HG03575 (cell line): ENCODE results near the gene ZCCHC4.
"Not testable (repeated sequence)": the region's sequence is repeated elsewhere in the genome, so short reads cannot be mapped to it uniquely, and the experiment has no call there.

Source experiments
- ATAC-seq: cut with Tn5 transposase; IDR thresholded peaks from one replicate; pipeline ENCODE4 v1.9.1; 2021; ENCODE audit not compliant: unreplicated experiment, insufficient number of reproducible peaks, low FRiP score; ENCODE audit errors: extremely low read depth

Gene ZCCHC4

DNA sequence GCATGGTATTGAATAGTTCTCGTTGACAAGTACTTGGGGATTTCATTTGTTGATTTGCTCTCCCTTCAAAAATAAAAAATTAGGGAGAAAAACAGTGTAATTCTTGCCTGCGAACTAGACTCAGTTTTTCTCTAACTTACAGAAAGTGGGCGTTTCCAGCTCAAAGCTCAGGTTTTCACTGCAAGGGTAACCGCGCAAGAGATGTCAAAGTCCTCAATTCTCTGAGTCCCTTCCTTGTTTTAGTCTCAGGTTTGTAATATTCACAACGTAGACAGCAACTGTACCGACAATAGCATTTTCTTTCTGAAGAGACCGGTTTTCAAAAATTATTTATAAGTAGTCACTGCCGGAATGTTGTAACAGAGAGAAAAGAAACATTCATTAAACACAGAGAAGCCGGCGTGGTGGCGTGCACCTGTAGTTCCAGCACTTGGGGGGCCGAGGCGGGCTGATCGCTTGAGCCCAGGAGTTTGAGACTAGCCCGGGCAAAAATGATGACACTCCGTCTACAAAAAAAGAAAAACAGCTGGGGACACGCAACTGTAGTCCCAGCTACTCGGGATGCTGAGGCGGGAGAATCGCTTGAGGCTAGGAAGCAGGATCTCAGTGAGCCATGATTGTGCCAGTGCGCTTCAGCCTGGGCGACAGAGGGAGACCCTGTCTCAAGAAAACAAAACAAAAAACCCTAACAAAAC is 774 bp downstream of the ZCCHC4 start:
- no peak for ATAC-seq

DNA sequence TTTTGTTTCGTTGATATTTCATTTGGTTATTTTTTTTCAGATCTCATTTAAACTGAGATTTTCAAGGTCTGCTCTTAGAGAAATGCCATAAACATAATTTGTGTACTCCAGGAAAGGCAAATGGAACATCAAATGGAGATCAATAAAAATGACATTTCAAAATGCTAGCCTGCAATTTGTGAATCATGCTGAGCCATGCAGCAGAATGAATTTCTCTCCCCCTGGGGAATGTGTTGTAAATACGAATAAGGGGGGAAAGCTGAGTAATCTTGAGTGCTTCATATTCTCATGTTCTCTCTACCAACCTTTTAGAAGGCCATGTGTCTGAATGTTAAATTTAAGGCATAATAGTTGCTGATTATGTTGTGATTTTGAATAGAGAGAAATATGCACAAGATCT is 7.8 kb downstream of the ZCCHC4 start:
- no peak for ATAC-seq

DNA sequence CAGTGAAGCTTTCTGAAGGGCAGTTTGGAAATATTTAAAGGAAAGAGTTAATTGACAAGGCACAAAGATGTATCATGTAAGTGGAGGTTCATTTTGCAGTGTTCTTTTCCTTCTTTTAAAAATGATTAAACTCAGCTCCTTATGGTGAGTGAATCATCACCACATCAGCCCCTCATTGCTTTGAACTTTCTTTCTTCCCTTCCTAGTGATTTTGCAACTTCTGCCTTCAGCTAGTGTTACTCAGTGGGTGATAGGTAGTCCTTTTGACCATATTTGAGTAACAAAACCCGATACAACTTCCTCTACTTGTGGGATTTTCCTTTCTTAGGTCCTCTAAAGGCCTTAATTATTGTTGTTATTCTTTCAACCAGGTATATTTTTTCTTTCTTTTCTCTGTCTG is 8.2 kb downstream of the ZCCHC4 start:
- no peak for ATAC-seq

DNA sequence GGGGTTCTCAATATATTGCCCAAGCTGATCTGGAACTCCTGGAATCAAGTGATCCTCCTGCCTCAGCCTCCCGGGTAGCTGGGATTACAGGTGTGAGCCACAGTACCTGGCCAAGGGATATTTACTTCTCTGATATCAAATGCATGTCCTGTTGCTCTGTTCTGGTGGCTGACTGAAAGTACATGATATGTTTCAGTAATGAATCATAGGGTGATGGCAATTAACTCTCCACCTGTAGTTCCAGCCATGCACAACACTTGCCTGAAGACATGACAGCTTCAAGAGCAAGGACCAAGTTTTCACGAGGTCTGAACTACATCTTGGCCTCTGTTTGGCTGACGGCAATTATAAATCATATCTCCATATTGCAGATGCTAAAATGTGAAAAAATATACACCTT is 9.1 kb downstream of the ZCCHC4 start:
- ATAC-seq = no peak

DNA sequence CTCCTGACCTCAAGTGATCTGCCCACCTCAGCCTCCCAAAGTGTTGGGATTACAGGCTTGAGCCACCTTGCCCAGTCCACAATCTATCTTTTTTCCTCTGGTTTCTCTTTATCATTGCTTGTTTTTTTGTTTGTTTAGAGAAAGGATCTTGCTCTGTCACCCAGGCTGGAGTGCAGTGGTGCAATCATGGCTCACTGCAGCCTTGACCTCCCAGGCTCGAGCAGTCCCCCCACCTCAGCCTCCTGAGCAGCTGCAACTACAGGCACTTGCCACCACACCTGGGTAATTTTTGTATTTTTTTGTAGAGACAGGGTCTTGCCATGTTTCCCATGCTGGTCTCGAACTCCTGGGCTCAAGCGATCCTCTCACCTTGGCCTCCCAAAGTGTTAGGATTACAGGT is 15.9 kb downstream of the ZCCHC4 start:
- ATAC-seq = not testable (repeated sequence)

DNA sequence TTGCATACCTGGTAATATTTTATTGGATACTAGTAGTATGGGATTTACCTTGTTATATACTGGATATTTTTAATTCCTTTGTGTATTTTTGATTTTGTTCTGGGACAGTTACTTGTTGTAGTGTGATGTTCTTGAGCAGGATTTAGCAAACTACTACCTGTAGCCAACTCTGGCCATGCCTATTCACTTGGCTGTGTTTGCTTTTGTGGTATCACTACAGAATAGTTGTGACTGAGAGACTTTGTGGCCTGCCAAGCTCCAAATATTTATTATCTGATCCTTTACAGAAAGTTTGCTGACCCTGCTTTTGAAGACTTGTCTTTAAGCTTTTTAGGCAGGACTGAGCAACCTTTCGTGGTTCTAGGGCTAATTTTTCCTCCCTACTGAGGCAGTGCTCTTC is 17.8 kb downstream of the ZCCHC4 start:
- ATAC-seq = no peak

DNA sequence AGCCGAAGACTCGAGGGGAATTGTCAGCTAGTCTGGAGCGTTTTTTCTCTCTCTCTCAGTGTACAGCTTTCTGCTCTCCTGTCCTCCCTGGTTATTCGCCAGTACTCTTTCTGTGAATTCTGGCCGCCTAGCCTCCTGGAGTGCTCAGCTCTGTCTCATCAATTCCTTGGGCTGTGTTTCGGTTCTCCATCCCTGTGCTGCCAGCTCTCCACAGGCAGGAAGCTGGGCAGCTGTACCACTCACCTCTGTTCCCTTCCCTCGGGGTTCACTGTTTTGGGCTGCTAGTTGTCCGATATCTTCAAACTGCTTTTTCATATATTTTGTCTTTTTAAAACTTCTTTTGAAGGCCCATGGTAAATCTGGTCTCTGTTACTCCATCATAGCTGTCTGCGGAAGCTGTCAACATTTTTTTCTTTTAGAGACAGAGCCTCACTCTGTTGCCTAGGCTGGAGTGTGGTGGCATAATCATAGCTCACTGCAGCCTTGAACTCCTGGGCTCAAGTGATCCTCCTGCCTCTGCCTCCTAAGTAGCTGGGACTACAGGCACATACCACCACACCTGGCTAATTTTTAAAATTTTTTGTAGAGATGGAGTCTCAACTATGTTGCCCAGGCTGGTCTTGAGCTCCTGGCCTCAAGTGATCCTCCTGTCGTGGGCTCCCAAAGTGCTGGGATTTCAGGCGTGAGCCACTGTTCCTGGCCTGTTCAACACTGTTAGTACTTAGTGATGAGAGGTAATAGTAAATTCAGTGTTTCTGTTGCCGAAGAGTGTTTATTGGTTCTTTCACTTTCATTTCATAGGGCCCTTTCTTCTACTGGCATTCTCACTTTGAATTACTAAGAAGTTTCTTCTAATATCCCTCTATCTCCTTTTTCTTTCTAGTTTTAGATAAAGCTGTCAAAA is 18.6 kb downstream of the ZCCHC4 start:
- no peak for ATAC-seq

DNA sequence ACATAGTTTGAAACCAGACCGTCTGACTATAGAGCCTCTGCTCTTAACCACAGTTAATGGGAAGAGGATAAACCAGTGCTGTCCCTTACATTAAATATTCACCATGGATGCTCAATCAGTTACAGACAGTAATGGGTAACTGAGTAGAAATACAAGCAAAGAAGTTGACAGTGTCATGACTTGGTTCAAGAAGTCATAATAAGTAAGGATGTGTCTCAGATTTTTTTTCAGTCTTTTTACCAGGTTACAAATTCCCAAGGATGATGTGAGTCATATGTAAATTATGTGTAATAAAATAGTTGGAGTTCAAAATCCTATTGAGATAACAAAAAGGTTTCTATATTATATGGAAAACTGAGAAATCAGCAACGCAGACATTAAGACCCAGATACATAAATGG is 31.1 kb downstream of the ZCCHC4 start:
- ATAC-seq = no peak

DNA sequence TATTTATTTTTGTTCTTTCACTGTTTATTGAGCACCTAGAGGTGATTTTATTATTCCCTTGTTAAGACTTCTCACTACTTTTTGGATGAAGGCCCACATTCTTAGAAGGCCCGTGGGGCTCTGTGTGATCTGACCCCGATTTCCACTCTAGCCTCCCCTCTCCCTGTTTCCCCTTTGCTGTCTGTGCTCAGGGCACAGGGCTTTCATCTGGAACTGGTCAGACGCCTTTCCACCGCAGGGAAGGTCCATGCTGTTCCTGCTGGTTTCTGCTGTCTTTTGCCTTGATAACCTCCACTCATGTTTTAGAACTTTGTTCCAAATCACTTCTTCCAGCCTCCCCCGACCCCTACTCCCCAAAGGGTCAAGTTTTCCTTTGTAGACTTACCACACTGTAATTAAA is 33.2 kb downstream of the ZCCHC4 start:
- no peak for ATAC-seq

DNA sequence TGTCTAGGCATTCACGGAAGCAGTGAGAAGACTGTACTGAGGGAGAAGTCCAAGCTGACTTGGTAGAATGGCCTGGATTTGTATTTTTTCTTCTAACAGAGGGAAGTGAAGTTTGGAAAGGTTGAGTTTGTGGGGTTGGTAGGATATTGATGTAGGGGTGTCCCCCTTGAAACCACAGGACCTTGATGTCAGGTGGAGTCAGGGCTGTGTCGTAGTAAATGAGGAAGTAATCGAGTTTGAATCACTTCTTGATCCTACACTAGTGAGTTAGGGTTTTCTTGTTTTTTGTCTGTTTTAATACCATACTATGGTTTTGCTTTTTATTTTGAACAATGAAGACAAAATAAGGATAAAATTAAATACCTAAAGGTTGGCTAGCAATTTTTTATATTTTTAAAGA is 34.3 kb downstream of the ZCCHC4 start:
- no peak for ATAC-seq

DNA sequence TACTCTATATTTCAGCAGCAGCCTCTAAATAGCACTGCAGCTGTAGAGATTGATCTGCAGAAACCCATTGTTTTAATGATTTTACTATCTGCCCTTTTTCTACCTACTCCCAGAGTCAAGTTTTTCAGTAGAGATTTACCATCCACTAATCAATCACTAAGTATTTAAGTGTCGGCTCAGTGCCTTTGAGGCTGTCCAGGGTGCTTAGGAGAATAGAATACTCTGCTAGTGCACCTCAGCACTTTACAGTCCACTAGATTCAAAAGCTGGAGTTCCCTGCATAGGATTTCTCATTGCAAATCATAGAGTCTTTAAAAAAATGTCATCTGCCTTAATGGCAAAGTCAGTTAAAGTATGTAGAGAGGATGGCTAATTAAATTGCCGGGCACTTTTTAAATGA is 34.9 kb downstream of the ZCCHC4 start:
- ATAC-seq = no peak

DNA sequence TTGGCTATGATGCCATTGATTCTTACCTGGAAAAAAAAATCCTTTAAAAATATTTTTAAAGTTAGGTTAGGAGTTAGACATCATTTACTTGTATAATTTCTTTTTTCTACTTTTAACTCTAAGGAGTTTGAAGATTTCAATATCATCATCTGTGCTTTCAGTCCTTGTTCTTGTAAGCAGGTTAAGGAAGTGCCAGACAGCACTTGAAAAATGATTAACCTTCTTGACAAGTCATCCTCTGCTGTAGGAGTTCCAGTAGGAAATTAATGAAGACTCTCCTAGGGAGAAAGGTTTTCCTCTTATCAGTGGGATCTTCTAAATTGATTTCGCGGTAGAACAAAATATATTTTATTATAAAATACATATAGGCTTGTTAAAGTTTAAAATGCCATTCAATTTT is 35.4 kb downstream of the ZCCHC4 start:
- no peak for ATAC-seq

DNA sequence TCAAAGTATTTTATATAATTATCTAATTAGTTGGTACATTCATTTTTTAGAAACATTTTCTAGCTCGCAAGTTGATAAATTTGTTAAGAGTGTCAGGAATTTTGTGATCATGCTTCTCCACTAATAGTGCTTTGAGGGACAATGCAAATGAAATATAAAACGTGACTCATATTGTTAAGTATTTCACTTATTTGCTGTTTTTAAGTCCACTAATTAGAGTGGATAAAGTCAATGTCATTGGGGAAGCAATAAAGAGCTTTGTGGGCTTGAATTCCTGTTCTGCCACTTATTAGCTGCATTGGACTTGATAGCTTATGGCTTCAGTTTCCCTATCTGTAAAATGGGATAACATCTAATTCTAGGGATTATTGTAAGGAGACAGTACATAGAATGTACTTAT is 38.0 kb downstream of the ZCCHC4 start:
- ATAC-seq = no peak

DNA sequence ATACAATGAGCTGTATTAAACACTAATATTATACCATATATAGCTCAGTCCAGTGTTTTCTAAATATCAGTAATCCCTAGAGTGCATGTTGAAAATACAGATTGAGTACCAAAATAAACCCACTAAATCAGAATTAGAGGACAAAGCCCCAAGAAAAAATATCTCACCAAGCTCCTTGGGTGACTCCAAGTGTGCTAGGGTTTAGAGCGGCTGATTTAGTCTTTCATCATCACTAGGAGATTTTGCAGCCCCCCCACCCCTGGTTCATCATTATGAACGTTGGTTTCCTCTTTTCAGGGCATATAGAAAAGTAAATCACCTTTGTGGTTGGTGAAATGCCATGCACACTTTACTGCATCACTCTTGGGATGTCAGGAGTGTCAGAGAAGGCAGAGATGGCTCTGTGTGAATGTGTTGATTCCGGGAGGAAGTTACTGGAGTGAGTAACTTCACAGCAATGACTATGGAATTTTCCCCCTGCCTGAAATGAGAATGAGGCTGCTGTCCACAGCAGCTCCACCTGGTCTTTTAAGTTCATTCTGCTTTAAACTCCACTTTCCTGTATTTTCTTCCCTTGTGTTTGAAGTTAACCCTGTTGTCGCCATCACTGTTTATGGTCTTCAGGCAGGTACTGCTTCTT is 39.3 kb downstream of the ZCCHC4 start:
- no peak for ATAC-seq

DNA sequence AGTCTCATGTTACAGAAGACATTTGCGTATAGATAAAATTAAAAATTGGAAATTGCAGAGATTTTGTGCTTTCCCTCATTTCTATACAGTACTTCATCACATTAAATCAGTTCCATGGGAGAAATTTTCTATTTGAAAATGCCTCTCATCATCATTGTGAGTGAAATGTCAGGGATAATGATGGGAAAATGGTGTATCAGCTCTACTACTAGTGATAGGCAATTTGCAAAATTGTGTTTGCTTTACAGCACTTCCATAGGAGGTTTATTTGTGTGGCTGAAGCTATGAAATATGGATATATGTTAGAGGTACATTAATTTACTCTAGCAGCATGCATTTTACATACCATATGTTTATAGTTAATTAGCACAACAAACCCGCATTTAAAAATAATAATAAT is 43.5 kb downstream of the ZCCHC4 start:
- no peak for ATAC-seq

DNA sequence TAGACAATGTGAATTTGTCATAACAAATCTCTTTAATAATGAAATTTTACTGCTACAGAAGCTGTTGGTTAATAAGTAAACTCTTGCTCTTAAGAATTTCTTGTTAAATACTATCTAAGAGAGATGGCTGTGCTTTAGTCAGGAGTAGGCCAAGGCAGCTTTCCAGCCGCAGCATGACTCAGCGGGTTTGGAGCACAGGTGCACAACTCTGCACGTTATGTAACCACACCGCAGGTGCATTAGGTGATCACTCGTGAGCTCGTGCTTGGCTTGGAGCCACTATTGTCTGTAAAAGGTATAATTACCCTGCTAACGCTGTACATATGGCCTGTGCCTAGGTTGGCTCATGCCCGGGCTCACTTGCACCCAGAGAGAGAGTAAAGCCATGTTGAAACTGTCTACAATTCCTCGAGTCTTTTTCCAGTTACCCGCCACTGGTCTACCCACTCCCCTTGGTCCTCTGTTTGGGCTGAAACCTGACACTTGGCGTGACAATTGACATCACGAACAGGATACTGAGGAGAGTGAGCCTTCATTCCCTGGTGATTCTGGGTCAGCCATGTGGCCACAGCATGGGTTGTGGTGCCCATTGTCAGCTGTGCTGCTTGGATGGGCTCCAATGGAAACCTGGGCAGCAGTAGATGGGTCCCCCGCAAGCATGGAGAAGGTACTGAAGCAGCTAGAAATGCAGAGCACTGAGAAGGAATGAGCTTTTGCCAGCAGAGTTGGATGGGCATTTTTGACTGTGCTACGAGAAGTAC is 46.1 kb downstream of the ZCCHC4 start:
- no peak for ATAC-seq

DNA sequence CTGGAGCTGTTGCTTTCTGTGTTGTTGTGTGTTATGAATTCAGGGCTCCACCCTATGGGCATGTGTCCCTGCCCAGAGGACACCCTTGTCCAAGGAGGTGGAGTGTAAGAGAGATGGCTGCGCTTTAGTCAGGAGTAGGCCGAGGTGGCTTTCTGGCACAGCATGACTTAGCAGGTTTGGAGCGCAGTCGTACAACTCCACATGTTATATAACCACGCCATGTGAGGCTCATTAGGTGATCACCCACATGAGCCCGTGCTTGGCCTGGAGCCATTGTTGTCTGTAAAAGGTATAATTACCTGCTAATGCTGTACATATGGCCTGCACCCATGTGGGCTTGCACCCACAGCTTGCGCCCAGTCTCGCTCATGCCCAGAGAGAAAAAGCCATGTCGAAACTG is 48.7 kb downstream of the ZCCHC4 start:
- no peak for ATAC-seq

DNA sequence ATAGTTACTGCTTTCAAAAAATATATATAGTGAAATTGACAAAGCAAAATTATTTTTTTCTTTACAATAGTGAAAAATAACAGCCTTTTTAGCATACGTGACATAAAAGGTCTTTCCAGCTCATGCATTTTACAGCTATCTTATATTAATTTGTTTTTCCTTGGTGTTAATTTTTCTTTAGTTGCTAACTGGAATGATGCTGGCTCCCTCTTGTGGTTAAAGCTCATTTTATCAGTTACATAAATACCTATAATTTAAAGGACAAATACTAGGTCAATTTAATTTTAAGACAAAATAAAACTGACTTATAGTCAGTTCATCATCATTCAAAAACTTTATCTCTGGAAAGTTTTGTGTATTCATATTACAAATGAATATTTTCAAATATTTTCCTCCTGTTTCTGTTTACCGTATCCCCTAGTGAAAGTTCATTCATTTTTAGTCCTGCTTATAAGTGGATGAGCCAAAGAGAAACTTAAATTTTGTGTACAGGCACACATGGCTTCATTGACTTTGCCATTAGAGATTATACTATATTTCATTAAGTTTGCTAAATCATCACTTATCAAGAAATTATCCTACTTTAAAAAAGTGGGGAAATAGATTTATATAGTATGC is 54.5 kb downstream of the ZCCHC4 start:
- no peak for ATAC-seq

DNA sequence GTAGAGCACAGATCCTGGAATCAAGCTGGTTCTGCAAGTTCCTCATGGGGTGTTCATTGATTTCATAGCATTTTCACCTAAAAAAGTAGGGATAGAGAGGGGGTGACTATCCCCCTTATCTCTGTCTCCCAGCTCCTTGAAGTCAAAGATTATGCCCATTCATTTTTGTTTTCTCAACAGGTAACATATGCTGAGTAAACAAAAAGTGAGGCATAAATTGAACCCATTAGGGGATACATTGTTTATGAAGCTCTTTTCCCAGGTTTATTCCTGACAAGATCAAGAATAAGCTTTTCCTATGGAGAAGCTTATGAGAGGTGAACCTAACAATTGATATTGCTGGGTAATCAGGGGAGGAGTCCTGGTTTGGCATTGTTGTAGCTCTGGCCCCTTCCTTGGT is 55.3 kb downstream of the ZCCHC4 start:
- ATAC-seq = no peak
